HepG2 (cell line): Measurements from ENCODE around the gene ZBTB9.

Experiments
- CREB1 ChIP-seq, 2 experiments: fragments of 450-650 bp in 1 of 2; IDR thresholded peaks; 2 replicates each; pipeline ENCODE4 v1.6.1; 2016 to 2017; ENCODE audit warnings: control low read depth in 1 of 2, mild to moderate bottlenecking in 1 of 2, missing compliant biosample characterization in 1 of 2, missing genetic modification characterization in 1 of 2
- FOSL1 ChIP-seq: sonication (generic); formaldehyde crosslinking; IDR thresholded peaks from 2 replicates; pipeline ENCODE4 v1.9.0; 2021; ENCODE audit warnings: missing genetic modification reagents, borderline replicate concordance
- FOXJ3 ChIP-seq: sonication (generic); formaldehyde crosslinking; IDR thresholded peaks from 2 replicates; pipeline ENCODE4 v1.4.0; 2020; ENCODE audit warnings: missing genetic modification reagents, mild to moderate bottlenecking, borderline replicate concordance
- GPN1 ChIP-seq: sonication (generic); formaldehyde crosslinking; IDR thresholded peaks from 2 replicates; pipeline ENCODE4 v1.5.1; 2020; ENCODE audit warnings: missing genetic modification reagents, borderline replicate concordance
- IRX3 ChIP-seq: sonication (generic); formaldehyde crosslinking; IDR thresholded peaks from 2 replicates; pipeline ENCODE4 v1.8.1; 2023; ENCODE audit warnings: mild to moderate bottlenecking, low read depth, missing genetic modification reagents, borderline replicate concordance
- NCOA1 ChIP-seq: sonication (generic); formaldehyde crosslinking; IDR thresholded peaks from 2 replicates; pipeline ENCODE4 v1.9.0; 2021; ENCODE audit warnings: missing genetic modification reagents
- PHB2 ChIP-seq: fragments of 450-650 bp; IDR thresholded peaks from 2 replicates; pipeline ENCODE4 v1.6.1; 2018; ENCODE audit not compliant: partially characterized antibody
- RAD51 ChIP-seq: fragments of 450-650 bp; IDR thresholded peaks from 2 replicates; pipeline ENCODE4 v1.6.1; 2016; ENCODE audit warnings: borderline replicate concordance
- ZBTB46 ChIP-seq: sonication (generic); formaldehyde crosslinking; IDR thresholded peaks from 2 replicates; pipeline ENCODE4 v1.4.0; 2020; ENCODE audit warnings: mild to moderate bottlenecking, missing genetic modification reagents, borderline replicate concordance
- ZNF501 ChIP-seq: sonication (generic); formaldehyde crosslinking; IDR thresholded peaks from 2 replicates; pipeline ENCODE4 v1.5.1; 2020; ENCODE audit warnings: mild to moderate bottlenecking, moderate library complexity, missing genetic modification reagents
- TF ChIP-seq, protein P1 (sequence below): sonication (generic); formaldehyde crosslinking; IDR thresholded peaks from 2 replicates; pipeline ENCODE4 v1.4.0; 2020; ENCODE audit warnings: mild to moderate bottlenecking, missing genetic modification reagents
- TF ChIP-seq, protein P2 (sequence below): sonication (generic); formaldehyde crosslinking; IDR thresholded peaks from 2 replicates; pipeline ENCODE4 v1.5.0; 2020; ENCODE audit warnings: mild to moderate bottlenecking, missing genetic modification reagents, moderate library complexity

DNA sequence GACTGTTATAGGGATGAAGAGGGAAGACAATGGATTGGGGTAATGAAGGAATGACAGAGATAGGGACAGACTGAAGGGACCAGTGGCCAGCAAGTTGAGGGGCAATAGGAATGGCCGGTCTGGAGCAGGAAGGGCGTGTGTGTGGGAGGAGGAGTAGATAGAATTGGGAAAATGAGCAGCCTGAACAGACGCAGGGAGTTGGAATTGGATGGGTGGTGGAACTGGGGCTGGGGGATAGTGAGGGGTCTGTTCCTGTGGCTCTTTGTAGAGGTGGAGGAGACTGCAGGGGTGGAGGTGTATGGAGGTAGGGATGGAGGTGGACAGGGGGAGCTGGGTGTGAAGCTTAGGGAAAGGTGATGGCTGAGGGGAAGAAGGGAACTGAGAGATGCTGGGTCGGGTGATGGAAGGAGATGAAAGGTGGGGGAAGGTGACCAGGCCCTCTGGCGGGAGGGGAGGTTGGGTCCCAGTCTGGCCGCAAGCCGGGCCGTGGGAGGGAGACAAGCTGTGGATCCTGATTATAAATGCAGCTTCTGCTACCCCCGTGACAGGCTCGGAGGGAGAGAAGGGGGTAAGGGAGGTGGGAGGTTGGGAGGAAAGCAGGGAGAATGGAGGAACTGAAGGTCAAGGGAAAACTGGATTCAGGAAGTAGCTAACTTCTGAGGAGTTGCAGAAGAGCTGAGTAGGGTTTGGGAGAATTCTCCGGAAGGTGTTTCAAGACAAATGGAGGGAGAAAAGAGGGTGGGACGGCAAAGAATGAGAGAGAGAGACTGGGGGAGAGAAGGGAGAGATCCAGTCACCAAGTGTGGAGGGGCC, 29.3 kb upstream of the ZBTB9 start:
- no peak for TF ChIP-seq ZBTB46
- no peak for TF ChIP-seq FOXJ3 (CRISPR knock-in tag)
- TF ChIP-seq, protein P1, sequence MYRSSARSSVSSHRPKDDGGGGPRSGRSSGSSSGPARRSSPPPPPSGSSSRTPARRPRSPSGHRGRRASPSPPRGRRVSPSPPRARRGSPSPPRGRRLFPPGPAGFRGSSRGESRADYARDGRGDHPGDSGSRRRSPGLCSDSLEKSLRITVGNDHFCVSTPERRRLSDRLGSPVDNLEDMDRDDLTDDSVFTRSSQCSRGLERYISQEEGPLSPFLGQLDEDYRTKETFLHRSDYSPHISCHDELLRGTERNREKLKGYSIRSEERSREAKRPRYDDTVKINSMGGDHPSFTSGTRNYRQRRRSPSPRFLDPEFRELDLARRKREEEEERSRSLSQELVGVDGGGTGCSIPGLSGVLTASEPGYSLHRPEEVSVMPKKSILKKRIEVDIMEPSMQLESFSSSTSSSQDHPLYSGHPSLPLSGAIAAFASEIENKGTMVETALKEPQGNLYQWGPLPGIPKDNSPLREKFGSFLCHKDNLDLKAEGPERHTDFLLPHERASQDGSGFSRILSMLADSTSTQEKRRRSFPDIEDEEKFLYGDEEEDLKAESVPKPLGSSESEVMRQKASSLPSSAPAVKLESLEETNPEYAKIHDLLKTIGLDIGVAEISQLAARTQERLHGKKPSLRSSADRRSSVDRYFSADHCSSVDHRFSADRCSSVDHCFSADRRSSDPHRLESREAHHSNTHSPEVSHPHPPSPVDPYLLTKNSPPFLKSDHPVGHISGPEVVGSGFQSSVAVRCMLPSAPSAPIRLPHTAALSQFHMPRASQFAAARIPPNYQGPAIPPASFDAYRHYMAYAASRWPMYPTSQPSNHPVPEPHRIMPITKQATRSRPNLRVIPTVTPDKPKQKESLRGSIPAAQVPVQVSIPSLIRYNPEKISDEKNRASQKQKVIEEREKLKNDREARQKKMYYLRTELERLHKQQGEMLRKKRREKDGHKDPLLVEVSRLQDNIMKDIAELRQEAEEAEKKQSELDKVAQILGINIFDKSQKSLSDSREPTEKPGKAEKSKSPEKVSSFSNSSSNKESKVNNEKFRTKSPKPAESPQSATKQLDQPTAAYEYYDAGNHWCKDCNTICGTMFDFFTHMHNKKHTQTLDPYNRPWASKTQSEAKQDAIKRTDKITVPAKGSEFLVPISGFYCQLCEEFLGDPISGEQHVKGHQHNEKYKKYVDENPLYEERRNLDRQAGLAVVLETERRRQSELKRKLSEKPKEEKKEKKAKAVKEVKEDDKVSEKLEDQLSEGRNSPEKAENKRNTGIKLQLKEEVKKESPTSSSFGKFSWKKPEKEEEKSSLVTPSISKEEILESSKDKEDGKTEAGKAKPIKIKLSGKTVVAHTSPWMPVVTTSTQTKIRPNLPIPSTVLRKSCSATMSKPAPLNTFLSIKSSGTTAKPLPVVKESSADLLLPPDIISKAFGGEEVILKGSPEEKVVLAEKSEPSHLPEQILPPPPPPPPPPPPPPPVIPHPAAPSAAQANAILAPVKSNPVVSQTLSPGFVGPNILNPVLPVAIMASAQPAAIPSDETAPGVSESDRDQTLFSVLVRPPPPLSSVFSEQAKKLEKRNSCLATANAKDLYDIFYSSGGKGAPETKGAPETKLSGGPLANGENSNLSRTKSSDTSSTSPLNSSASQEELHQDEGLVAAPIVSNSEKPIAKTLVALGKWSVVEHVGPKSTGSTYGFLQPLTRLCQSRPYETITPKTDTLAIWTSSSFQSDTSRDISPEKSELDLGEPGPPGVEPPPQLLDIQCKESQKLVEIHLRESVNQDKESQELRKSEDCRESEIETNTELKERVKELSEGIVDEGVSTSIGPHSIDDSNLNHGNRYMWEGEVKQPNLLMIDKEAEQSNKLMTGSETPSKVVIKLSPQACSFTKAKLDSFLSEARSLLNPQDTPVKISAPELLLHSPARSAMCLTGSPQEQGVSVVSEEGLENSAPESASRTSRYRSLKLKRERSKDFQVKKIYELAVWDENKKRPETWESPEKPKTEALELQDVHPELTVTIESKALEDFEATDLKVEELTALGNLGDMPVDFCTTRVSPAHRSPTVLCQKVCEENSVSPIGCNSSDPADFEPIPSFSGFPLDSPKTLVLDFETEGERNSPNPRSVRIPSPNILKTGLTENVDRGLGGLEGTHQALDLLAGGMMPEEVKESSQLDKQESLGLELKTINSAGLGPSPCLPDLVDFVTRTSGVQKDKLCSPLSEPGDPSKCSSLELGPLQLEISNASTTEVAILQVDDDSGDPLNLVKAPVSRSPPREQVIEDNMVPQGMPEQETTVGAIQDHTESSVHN: no peak
- TF ChIP-seq IRX3 (CRISPR knock-in tag): no peak; the same call in 1 of the 2 replicates
- 0 out of 2 replicates have a peak, but pooled peaks have one; percentile 49 for TF ChIP-seq NCOA1
- TF ChIP-seq GPN1 (CRISPR knock-in tag): no peak
- no peak for TF ChIP-seq RAD51
- TF ChIP-seq, protein P2, sequence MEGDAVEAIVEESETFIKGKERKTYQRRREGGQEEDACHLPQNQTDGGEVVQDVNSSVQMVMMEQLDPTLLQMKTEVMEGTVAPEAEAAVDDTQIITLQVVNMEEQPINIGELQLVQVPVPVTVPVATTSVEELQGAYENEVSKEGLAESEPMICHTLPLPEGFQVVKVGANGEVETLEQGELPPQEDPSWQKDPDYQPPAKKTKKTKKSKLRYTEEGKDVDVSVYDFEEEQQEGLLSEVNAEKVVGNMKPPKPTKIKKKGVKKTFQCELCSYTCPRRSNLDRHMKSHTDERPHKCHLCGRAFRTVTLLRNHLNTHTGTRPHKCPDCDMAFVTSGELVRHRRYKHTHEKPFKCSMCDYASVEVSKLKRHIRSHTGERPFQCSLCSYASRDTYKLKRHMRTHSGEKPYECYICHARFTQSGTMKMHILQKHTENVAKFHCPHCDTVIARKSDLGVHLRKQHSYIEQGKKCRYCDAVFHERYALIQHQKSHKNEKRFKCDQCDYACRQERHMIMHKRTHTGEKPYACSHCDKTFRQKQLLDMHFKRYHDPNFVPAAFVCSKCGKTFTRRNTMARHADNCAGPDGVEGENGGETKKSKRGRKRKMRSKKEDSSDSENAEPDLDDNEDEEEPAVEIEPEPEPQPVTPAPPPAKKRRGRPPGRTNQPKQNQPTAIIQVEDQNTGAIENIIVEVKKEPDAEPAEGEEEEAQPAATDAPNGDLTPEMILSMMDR: no peak
- no peak for TF ChIP-seq CREB1 (IDR thresholded peaks at IDR 0.05)
- TF ChIP-seq CREB1 (CRISPR knock-in tag; IDR thresholded peaks at IDR 0.05): no peak
- TF ChIP-seq PHB2: no peak
- 0 out of 2 replicates have a peak, but pooled peaks have one; percentile 30 for TF ChIP-seq ZNF501 (CRISPR knock-in tag)
- TF ChIP-seq FOSL1: no peak
